Activated CD8-positive, alpha-beta T cell treated with anti-CD3 and anti-CD28 coated beads for 36 hours (primary cell): ENCODE results near the gene SLC7A11. TPM values are rescaled to one million over a fixed set of nuclear protein-coding genes. Genes with fewer than 3 reads are reported as not detected.

Source experiments
- ATAC-seq: fragments of 200-7000 bp; cut with Tn5 transposase; one replicate; pipeline ENCODE4 v1.10.0; 2021; ENCODE audit warnings: mild to moderate bottlenecking, moderate library complexity
- CTCF ChIA-PET: fragments of 350-600 bp; sonication (Branson Sonifier 250); formaldehyde crosslinking; loops from one replicate; lab custom pipeline; 2021; ENCODE audit warnings: antibody characterized with exemption; lab: Charles Lee
- POLR2A ChIA-PET: fragments of 350-600 bp; sonication (Branson Sonifier 250); formaldehyde crosslinking; loops from one replicate; lab custom pipeline; 2021; ENCODE audit warnings: antibody characterized with exemption; lab: Charles Lee
- DNase-seq: peaks from one replicate; pipeline ENCODE4 v3.0.0-alpha.2; 2020
- H3K27ac Mint-ChIP-seq: one replicate; pipeline ENCODE4 v1.8.0; 2021; ENCODE audit warnings: mild to moderate bottlenecking, mixed read lengths
- H3K27me3 Mint-ChIP-seq: one replicate; pipeline ENCODE4 v1.8.0; 2021; ENCODE audit warnings: mixed read lengths
- H3K36me3 Mint-ChIP-seq: one replicate; pipeline ENCODE4 v1.8.0; 2021; ENCODE audit warnings: low read depth, mixed read lengths
- H3K4me1 Mint-ChIP-seq: one replicate; pipeline ENCODE4 v1.8.0; 2021; ENCODE audit warnings: low read depth, mixed read lengths
- H3K4me3 Mint-ChIP-seq: one replicate; pipeline ENCODE4 v1.8.0; 2021; ENCODE audit warnings: mild to moderate bottlenecking, moderate library complexity, mixed read lengths
- H3K9me3 Mint-ChIP-seq: one replicate; pipeline ENCODE4 v1.8.0; 2021; ENCODE audit warnings: mixed read lengths
- CTCF ChIP-seq: fragments of 200-600 bp; IDR thresholded peaks from one replicate; pipeline ENCODE4 v1.8.0; 2022; ENCODE audit warnings: antibody characterized with exemption, mild to moderate bottlenecking
- intact Hi-C: fragments of 100-400 bp; cut with micrococcal nuclease; formaldehyde crosslinking; loops from one replicate; pipeline ENCODE4 v1.10.0; 2022
- total RNA-seq, 2 experiments: library from RNA; stranded (reverse); gene quantifications; one replicate each; pipeline ENCODE4 v1.2.3, GENCODE V29; 2021

Gene SLC7A11
- total RNA-seq, 2 experiments from 2014 or later: 3.7 to 4.5 TPM

DNA sequence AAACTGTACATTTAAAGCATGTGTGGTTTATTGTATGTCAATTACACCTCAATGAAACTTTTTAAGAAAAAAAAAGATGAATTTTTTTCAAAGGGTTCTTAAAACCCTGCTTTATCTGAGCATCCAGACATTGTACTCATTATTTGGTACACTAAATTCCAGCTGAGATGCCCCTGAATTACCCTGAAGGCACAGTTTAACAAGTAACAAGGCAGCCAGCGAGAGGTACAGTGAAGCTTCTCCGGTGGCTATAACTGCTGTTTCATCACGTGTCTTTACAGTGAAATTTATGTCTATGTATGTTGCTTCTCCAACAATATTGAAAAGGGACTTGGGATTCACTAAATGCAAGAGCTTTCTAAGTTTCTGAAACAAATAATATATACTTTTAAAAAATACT is 15.8 kb downstream of the SLC7A11 start:
- intact Hi-C loops: no loop called here
- no peak for DNase-seq
- Mint-ChIP-seq H3K27me3 (no peaks in the 10 kb centered on the region), H3K9me3 (no peaks in the 10 kb centered on the region), H3K4me3 (no peak overlapping the region), H3K4me1 (no peaks in the 10 kb centered on the region), H3K27ac (no peak overlapping the region), H3K36me3 (peaks cover 1% of the 10 kb centered on the region)
- ChIA-PET POLR2A (no interaction called here), CTCF (no interaction called here)
- no peak for TF ChIP-seq CTCF
- no peak for ATAC-seq

DNA sequence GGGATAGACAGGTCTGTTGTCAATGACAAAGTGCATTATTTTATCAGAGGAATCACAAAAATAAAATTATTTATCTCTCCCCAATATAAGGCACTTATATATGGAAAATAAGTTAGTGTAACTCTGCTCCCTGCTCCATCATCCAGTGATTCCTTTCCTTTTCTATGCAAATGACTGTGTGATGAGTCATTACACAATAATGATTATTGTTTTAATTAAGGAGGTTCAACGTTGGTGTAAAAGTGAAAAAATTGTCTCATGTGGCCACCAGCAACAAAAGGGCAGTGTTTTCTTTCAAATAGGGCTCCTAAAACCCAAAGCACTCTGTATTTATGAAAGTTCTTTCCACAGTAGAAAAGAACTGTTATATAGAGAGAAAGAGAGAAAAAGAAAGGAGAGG is 16.7 kb downstream of the SLC7A11 start:
- Mint-ChIP-seq H3K4me1 (no peaks in the 10 kb centered on the region), H3K27ac (no peak overlapping the region), H3K9me3 (no peaks in the 10 kb centered on the region), H3K36me3 (peaks cover 1% of the 10 kb centered on the region), H3K27me3 (no peaks in the 10 kb centered on the region), H3K4me3 (no peak overlapping the region)
- TF ChIP-seq CTCF: no peak
- POLR2A ChIA-PET: no interaction called here
- no peak for ATAC-seq
- intact Hi-C loops: no loop called here
- CTCF ChIA-PET: no interaction called here
- no peak for DNase-seq

- DNase-seq: no peak
- no peaks in the 10 kb centered on the region for H3K27me3 Mint-ChIP-seq
- H3K27ac Mint-ChIP-seq: no peak overlapping the region
- intact Hi-C loops: no loop called here
- ATAC-seq: no peak
- ChIA-PET CTCF (no interaction called here), POLR2A (no interaction called here)
- H3K4me1 Mint-ChIP-seq: no peaks in the 10 kb centered on the region
- H3K4me3 Mint-ChIP-seq: no peak overlapping the region
- peaks cover 1% of the 10 kb centered on the region for H3K36me3 Mint-ChIP-seq
- no peaks in the 10 kb centered on the region for H3K9me3 Mint-ChIP-seq
- TF ChIP-seq CTCF: no peak
Observed at GRCh38 chr4:138224614-138225013, 17.5 kb downstream of the SLC7A11 start.

DNA sequence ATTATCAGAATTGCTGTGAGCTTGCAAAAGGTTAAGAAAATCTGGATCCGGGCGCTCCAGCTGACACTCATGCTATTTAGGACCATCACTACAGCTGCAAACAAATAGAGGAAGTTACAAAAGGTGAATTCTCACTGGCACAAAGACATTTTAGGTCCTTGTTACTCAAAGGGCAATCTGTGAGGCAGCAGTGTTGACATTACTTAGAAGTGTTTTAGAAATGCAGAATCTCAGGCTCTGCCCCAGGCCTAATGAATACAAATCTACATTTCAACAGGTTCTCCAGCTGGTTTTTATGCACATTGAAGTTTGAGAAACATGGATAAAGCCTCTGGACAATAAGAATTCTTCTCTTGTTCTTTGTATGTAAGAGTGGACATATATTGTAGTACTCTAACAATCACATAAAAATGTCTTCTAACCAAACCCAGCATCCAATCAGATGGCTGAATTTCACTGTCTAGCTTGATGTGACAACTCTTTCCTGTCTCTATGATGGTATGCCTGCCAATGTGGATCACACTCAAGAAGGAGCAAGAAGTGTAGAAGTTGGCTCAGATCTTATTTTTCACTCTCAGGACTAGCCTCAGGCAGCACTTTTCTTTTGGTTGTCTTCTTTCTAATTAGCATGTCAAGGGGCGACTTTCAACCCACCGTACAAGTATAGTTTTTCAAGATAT is 18.8 kb downstream of the SLC7A11 start:
- Mint-ChIP-seq H3K9me3 (no peaks in the 10 kb centered on the region), H3K27ac (no peak overlapping the region), H3K4me3 (no peak overlapping the region), H3K27me3 (no peaks in the 10 kb centered on the region), H3K36me3 (no peaks in the 10 kb centered on the region), H3K4me1 (no peaks in the 10 kb centered on the region)
- CTCF ChIA-PET: interaction anchor here (0.7 kb wide), 1 partner anchor 9 kb away, joined by 3 read pairs; no protein-coding TSS in a partner anchor
- no peak for ATAC-seq
- no peak for TF ChIP-seq CTCF
- intact Hi-C loops: no loop called here
- POLR2A ChIA-PET: no interaction called here
- no peak for DNase-seq

DNA sequence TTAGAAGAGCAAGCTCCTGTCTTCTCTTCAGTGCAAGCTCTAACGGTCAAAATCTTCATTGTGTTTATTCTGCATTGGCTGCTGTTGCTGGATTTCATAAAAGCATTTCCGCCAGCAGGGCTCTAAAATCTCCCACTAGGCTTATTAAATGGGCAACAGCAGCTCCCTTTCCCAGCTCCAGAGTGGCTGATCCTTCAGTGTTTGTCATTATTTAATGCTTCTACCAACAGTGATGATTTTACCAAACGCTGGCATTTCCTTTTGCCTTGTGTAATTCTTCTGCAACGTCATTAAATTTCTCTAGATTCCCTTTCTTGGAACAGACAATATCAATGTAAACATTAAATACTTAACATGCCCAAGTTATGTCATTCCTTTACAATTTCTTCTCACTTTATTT is 20.1 kb downstream of the SLC7A11 start:
- no peak for TF ChIP-seq CTCF
- H3K27ac Mint-ChIP-seq: no peak overlapping the region
- CTCF ChIA-PET: no interaction called here

More for the DNA sequence above, 20.1 kb downstream of the SLC7A11 start:
- DNase-seq: no peak
- Mint-ChIP-seq H3K9me3 (no peaks in the 10 kb centered on the region), H3K4me1 (no peaks in the 10 kb centered on the region), H3K4me3 (no peak overlapping the region), H3K27me3 (no peaks in the 10 kb centered on the region), H3K36me3 (no peaks in the 10 kb centered on the region)
- intact Hi-C loops: no loop called here
- POLR2A ChIA-PET: no interaction called here
- ATAC-seq: no peak
